8988T (cell line): ENCODE results near the gene CHRNG.
"Not testable (repeated sequence)": the region's sequence is repeated elsewhere in the genome, so short reads cannot be mapped to it uniquely, and the experiment has no call there.

ENCODE experiments used
- DNase-seq: peaks from one replicate; pipeline ENCODE4 v3.0.0; 2011

Gene CHRNG

GRCh38 chr2:232528746-232529460 lies 10.6 kb upstream of the CHRNG start:
- DNase-seq: no peak

GRCh38 chr2:232529806-232530547 lies 9.5 kb upstream of the CHRNG start:
- no peak for DNase-seq

DNA sequence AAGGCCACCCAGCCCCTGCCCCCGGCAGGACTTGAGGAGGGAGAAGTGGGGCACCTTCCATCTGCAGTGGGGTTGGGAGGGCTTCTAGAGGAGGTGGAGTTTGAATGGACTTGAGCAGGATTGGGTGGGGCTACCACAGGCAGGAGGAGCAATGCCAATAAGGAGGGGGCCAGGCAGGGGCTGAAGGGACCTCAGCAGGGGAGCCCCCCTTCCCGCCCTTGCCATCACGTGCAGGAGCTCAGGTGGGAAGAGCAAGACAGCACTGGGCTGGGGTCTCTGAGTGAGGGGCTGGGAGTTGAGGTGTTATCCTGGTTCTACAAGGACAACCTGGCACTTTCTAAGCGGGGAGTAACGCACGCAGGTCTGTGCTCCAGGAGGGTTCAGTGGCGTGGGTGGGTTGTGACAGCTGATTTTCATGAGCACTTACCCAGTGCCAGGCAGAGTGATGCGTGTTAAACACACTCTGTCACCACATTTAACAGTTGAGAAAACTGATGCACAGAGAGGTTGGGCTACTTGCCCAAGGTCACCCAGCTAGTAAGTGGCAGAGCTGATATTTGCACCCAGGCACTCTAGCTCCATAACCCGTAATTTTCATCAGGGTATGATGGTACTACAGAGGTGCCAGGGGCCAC lies 8.7 kb upstream of the CHRNG start:
- DNase-seq: no peak

DNA sequence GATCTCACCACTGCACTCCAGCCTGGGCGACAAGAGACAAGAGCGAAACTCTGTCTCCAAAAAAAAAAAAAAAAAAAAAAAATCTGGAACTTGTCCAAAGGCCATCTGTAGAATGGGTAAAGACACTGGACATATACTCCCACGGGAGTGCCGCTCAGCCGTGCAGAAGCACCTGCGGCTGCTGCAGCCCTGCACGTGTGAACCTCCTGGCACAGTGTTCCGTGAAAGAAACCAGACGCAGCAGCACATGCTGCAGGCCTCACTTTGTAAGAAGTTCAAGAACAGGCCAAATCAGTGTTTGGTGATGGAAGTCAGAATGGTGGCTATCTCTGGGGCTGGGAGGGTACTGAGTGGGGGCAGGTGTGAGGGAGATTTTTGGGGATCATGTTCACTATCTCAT lies 7.1 kb upstream of the CHRNG start:
- DNase-seq: no peak

DNA sequence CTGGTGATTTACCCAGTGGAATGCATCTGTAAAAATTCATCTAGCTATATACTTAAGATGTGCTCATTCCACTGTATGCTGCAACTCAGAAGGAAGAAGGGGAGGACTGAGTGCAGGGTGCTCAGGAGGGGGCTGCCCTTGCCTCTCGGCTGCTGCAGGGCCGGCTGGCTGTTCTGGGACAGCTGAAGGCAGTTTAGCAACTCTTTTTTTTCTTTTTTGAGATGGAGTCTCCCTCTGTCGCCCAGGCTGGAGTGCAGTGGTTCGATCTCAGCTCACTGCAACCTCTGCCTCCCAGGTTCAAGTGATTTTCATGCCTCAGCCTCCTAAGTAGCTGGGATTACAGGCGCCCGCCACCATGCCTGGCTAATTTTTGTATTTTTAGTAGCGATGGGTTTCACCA lies 6.7 kb upstream of the CHRNG start:
- not testable (repeated sequence) for DNase-seq

DNA sequence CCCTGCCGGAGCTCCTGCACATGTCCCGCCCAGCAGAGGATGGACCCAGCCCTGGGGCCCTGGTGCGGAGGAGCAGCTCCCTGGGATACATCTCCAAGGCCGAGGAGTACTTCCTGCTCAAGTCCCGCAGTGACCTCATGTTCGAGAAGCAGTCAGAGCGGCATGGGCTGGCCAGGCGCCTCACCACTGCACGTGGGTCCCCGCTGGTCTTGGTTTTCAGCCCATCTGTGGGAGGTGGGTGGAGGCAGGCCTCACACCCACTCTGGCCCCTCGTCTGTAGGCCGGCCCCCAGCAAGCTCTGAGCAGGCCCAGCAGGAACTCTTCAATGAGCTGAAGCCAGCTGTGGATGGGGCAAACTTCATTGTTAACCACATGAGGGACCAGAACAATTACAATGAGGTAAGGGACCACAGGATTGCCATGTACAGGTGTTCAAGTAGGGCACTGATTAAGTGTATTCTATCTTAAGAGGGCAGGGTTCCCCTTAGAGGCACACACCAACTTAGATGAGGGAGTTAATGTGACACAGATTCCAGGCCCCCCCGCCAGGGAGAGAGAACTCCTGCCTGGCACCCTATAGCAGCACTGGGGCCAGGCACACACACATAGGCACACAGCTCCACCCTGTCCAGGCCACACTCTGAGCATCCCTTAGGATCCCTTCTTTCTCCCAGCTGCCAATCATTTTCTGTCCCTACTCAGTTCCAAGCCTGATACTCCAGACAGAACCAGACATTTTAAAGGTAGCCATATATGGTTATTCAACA lies 5.4 kb upstream of the CHRNG start:
- DNase-seq: no peak

- DNase-seq: no peak
These were observed 4.4 kb upstream of the CHRNG start for GRCh38 chr2:232534940-232535651.

DNA sequence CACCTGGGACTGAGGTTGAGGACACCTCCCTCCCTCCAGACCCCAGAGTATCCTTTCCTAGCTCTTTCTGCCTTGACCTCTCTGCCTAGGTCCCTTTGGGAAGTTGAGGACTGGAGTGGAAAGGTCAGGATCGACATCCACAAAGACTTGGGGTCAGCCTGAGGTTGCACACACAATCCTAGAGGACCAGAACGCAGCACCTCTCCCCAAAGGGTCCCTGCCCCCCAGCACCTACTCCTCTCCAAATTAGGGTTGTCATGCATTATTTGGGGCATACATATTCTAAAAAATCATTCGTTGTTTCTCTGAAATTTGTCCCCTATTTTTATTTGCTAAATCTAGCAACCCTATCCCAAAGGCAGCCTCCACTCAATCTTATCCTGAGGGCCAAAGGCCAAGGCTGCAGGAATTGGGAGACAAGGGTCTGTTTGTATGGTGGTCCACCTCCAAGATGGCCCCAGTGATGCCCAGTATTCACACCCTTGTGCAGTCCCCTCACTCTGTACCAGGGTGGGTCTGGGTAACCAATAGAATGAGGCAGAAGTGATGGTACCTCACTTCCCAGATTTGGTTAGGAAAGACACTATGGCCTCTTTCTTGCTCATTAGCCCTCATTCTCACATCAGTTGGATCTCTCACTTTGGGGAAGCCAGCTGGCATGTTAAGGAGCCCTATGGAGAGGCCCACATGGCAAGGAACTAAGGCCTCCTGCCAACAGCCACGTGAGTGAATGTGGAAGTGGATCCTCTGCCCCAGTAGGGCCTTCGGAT lies 3.5 kb upstream of the CHRNG start:
- no peak for DNase-seq

GRCh38 chr2:232537079-232537478 lies 2.4 kb upstream of the CHRNG start:
- peak; percentile 70 for DNase-seq

DNA sequence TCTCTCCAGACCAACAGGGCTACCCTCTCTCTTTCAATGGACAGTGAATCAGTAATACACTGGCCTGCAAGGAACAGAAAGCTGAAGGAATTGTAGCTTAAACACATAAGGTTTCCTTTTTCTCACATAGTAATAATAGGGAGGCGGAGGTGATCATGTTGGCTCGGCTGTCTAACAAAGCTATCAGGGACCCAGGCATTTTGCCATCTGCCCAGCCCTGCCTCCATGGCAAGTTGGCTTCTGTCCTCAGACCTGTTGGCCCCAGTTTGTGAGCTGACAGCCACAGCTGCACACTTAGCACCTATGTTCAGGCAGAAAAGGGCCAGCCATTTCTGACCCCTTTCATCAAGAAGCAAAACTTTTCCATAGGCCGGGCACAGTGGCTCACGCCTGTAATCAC lies 2.0 kb upstream of the CHRNG start:
- no peak for DNase-seq

DNA sequence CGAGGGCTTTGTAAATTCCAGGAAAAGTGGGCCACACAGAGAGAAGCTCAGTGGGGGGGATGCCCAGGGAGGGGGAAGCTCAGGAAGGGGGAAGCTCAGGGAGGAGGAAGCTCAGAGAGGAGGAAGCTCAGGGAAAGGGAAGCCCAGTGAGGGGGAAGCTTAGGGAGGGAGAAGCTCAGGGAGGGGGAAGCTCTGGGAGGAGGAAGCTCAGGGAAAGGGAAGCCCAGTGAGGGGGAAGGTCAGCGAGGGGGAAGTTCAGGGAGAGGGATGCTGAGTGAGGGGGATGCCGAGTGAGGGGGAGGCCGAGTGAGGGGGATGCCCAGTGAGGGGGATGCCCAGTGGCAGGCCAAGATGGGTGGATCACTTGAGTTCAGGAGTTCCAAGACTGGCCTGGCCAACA lies 821 bp upstream of the CHRNG start:
- DNase-seq: no peak

DNA sequence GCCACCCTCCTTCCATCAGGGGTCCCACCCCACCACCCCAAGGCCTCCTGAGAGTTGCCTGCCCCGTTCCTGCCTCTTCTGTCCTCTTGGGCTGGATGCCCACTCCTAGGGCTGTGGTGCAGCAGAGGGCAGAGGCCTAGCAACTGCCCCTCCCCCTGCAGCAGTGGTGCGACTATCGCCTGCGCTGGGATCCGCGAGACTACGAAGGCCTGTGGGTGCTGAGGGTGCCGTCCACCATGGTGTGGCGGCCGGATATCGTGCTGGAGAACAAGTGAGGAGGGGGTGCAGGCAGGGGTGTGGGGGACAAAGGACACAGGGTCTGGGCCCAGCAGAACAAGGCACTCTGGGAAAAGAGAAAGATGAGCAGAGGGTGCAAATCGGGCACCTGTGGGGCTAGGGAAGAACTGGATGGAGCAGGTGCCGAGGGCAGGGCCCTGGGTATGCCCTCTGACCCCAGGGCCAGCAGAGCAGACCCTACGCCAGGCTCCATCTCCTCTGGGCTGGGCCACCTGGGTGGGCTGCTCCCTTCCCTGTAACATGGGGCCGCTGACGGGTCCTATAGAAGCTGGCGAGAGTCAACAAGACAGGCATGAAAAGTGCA lies 1.0 kb downstream of the CHRNG start:
- DNase-seq: no peak

DNA sequence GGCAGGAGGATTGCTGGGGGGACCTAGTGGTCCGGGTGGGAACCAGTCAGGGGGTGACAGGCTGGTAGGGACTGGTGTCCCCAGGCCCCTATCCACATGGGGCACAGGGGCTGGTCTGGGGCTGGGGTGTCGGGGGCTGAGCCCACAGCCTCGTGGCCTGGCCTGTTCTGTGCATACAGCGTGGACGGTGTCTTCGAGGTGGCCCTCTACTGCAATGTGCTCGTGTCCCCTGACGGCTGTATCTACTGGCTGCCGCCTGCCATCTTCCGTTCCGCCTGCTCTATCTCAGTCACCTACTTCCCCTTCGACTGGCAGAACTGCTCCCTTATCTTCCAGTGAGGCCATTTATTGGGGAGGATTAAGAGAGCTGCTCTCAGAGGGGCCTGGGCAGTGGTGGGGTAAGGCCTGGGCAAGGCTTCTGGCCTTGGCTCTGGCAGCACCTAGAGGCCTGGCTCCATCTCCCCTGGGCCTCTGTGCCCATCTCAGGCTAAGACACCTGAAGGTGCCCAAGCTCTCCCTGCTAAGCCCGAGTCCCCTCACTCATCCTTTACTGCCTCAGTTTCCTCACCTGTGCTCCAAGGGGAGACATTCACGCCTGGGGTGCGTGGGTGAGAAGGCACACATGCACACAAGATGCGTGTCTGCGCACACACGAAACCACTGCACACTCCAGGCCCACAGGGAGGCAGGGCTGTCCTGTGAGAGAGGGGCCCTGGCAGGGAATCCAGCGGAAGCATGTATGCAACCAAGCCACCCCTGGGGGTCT lies 1.9 kb downstream of the CHRNG start:
- DNase-seq: peak; percentile 20

GRCh38 chr2:232541961-232542714 lies 2.6 kb downstream of the CHRNG start:
- no peak for DNase-seq

GRCh38 chr2:232542715-232543467 lies 3.4 kb downstream of the CHRNG start:
- DNase-seq: no peak

- DNase-seq: no peak
These were observed 4.0 kb downstream of the CHRNG start for GRCh38 chr2:232543491-232543890.

- no peak for DNase-seq
These were observed 4.6 kb downstream of the CHRNG start for GRCh38 chr2:232543928-232544631.

DNA sequence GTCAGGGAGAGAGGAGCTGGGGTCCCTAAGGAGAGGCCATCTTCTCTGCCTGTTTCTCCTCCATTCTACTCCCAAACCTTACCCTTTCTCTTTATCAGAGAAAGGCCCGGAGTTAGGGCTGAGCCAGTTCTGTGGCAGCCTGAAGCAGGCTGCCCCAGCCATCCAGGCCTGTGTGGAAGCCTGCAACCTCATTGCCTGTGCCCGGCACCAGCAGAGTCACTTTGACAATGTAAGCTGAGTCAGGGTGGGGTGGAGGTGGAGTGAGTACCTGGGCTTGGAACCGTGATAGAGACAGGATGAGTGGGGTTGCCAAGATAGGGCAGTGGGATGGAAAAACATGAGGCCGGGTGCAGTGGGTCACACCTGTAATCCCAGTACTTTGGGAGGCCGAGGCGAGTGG lies 5.2 kb downstream of the CHRNG start:
- no peak for DNase-seq
